GM21529 (cell line): ENCODE measurements around the gene SLC9A9.

Source experiments
- ATAC-seq: cut with Tn5 transposase; IDR thresholded peaks from one replicate; pipeline ENCODE4 v1.9.1; 2021; ENCODE audit not compliant: unreplicated experiment

The SLC9A9 gene

DNA sequence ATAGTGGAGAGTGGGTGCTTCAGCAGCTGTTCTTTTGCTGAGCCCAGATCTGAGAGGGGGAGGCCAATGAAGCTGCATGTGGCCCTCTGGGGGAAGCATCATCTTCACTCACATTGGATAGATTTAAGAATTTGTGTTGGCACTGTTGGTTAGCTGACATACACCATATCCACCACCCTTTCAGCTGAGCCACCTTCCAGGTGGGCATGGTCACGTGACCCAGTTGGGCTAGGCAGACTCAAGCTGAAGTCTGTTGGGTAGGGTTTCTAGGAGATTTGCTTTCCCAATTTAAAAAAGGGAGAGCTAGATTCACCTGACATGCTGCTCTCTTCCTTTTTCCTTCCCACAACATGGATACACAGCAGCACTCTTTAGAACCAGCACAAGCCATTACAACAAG lies 417.7 kb downstream of the SLC9A9 start:
- no peak for ATAC-seq

DNA sequence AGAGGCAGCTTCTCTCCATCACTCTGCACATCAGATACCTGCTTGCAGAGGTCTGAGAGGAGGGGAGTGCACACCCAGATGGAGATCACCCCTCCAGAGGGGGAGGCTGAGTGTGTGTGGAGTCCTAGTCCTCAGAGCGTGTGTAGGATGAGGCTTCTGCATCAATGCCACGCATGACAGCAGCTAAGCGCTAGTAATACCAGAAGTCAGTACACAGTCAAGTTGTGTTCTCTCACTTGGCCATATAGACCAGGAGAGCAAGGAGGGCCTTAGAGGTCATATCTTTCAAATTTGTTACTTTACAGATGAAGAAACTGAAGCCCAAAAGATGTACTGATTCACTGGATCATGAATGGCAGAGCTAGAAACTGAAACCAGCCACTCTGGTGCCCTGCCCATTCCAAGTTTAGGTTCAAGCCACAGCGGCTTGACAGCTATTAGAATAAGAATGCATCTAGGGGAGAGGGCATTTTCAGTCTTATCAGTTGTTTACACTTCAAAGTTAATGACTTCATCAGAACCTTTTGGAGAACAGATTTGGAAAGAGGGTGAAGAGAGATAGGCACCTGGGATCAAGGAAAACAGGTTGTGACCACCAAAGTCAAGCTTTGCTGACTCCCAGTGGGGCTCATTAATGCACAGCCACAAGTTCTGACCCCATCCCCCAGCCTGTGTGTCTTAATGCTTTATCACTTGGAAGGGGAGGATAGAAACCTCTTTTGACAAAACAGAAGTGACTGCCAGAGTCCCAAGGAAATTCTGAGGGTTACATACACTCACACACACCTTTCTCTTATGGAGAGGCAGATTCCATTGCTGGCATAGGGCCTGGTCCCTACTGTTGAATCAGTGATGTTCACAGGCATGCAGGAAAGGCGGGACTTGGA lies 418.4 kb downstream of the SLC9A9 start:
- peak; percentile 55 for ATAC-seq

GRCh38 chr3:143428294-143428693 lies 420.0 kb downstream of the SLC9A9 start:
- no peak for ATAC-seq

- ATAC-seq: no peak
These were observed 420.6 kb downstream of the SLC9A9 start for GRCh38 chr3:143427631-143428030.

GRCh38 chr3:143424874-143425273 lies 423.4 kb downstream of the SLC9A9 start:
- no peak for ATAC-seq

DNA sequence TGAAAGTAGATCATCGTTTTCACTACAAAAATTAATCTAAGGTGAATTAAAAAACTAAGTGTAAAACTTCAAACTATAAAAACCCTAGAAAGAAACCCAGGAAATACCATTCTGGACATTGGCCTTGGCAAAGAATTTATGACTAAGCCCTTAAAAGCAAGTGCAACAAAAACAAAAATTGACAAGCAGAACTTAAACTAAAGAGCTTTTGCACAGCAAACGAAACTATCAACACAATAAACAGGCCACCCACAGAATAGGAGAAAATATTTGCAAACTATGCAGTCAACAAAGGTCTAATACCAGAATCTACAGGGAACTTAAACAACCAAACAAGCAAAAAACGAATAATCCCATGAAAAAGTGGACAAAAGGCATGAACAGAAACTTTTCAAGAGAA lies 426.7 kb downstream of the SLC9A9 start:
- no peak for ATAC-seq

GRCh38 chr3:143419611-143420010 lies 428.7 kb downstream of the SLC9A9 start:
- ATAC-seq: no peak

DNA sequence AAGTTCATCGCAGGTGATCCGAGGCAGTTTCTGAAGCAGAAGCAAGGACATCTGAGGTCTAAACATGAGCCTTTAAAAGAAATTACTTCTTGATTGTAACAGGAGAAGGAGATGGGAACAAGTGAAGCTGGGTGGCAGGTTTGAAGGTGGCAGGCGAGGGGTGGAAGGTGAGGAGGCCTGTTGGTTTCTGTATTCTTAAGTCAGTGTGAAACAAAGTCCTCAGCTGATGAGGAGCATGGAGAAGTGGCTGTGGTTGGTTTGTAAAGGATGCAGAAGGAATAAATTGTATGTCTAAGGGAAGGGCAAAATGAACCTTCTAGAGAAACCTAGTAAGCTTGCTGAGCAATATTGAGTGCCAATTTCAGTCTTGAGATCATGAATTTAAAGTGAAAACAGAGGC lies 429.9 kb downstream of the SLC9A9 start:
- no peak for ATAC-seq

GRCh38 chr3:143416229-143416628 lies 432.0 kb downstream of the SLC9A9 start:
- no peak for ATAC-seq

DNA sequence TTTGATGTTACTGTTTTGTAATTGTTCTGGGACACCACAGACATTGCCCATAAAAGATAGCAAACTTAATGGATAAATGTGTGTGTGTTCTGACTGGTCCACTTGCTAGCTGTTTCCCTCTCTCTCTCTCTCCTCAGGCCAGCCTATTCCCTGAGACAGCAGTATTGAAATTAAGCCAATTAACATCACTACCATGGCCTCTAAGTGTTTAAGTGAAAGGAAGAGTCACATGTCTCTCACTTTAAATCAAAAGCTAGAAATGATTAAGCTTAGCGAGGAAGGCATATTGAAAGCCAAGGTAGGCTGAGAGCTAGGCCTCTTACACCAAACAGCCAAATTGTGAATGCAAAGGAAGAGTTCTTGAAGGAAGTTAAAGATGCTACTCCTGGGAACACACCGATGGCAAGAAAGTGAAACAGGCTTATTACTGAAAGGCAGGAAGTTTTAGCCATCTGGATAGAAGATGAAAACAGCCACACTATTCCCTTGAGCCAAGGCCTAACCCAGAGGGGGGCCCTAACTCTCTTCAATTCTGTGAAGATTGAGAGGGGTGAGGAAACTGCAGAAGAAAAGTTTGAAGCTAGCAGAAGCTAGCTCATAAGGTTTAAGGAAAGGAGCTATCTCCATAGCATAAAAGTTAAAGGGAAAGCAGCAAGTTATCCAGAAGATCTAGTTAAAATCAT lies 433.6 kb downstream of the SLC9A9 start:
- no peak for ATAC-seq

GRCh38 chr3:143413372-143413771 lies 434.9 kb downstream of the SLC9A9 start:
- ATAC-seq: no peak

DNA sequence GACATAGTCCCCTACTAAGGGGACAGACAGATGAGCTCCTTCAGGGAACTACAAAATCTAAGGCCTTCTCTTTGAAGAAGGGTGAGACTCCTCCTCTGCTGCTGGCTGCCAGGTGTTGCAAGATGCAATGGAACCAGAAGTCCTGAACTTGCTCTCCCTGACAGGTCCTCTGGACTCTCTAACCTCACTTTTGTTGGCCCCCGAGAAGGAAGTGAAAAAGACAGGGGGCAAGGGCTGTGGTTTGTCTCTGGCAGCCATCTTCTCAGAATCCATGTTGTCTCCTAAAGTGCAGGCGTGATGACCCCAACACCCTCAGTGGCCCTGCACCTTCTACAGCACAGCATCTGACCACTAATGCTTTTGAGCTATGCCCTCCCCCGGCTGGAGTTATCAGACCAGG lies 436.2 kb downstream of the SLC9A9 start:
- no peak for ATAC-seq

DNA sequence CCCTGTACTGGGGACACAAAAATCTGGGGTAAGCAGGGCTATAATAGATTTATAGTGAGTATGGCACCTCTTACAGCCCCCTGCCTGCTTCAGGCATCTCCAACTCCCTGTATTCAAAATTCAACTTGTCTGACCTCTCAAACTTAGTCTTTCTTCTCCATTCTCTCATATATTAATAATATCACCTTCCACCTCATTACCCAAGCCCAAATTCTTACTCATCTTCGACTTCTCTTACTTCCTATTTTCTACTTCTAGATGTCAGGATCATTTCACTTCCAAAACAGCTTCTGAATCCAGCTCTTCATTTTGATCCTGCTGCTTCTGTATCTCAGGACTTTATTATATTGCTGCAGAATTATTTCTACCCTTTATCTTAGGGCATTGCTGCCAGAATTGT lies 438.0 kb downstream of the SLC9A9 start:
- ATAC-seq: no peak

- no peak for ATAC-seq
These were observed 439.5 kb downstream of the SLC9A9 start for GRCh38 chr3:143408771-143409170.

GRCh38 chr3:143402602-143403001 lies 445.7 kb downstream of the SLC9A9 start:
- no peak for ATAC-seq

DNA sequence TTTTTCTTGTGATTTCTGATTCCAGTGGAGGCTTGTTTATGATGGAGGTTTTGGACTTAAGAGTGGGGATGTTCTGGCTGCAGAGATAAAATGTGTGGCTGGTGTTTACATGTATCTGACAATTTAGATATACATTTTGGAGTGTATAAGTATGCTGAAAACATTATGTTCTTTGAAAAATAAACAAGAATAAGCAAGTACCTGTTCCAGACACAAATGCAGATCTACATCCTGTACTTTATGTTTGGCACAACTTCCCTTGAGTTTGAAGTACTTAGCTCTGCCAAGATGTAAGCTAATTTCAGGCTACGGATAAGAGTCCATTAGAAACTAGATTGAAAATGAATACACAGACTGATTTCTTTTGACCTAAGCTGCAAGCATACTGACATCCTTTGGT lies 451.5 kb downstream of the SLC9A9 start:
- no peak for ATAC-seq

GRCh38 chr3:143389388-143389787 lies 458.9 kb downstream of the SLC9A9 start:
- ATAC-seq: no peak

- ATAC-seq: no peak
These were observed 460.8 kb downstream of the SLC9A9 start for GRCh38 chr3:143387425-143387824.

GRCh38 chr3:143384076-143384475 lies 464.2 kb downstream of the SLC9A9 start:
- no peak for ATAC-seq

DNA sequence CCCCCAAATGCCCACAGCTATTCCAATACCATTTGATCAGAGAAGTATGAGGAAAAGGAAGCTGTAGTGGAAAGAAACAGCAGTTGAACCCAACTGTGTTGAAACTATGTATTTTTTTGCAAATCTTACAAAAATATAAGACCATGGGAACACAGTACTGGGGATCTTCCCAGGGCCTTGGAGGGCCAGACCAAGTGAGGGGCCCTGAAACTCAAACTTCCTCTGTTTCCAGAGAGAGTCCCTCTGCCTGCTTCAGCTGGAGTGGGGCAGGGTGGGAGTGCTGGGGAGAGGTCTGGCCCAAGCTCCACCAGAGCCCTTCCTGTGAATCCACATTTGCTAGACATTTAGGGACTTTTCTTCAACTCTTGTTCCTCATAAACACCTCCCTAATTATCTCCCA lies 464.8 kb downstream of the SLC9A9 start:
- ATAC-seq: no peak

DNA sequence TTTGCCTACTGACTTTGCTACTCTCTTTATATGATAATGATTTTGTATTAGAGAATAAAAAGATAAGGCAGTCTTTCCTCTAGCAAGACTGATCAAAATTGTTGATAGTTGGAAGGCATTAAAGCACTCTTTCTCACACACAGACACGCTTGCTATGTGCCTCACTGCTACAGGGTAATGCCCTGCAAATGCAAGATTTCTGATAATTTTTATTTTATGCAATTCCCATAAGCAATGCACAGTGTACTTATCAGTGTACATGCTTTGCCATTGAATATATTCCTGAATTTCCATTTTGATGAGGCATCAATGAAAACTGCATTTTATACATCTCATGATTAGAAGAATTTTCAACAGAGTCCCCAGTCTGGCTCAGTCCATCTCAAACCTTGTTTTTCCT lies 465.5 kb downstream of the SLC9A9 start:
- ATAC-seq: no peak

GRCh38 chr3:143380449-143380848 lies 467.8 kb downstream of the SLC9A9 start:
- no peak for ATAC-seq
